Panc1 (cell line): Measurements from ENCODE around the gene EPHA10.

Experiments used
- CTCF ChIP-seq: fragments of 450-650 bp; IDR thresholded peaks from 2 replicates; pipeline ENCODE4 v1.5.1; 2017; ENCODE audit warnings: mild to moderate bottlenecking
- POLR2AphosphoS5 ChIP-seq: IDR thresholded peaks from 2 replicates; pipeline ENCODE4 v1.6.1; 2012; ENCODE audit warnings: mild to moderate bottlenecking, low read depth, low read length, moderate library complexity
- TF ChIP-seq, protein P1 (sequence below), 2 experiments: IDR thresholded peaks; 2 replicates each; pipeline ENCODE4 v1.6.1; 2011 to 2012; ENCODE audit warnings: low read depth in 2 of 2, control low read depth in 1 of 2, low read length in 1 of 2, mild to moderate bottlenecking in 1 of 2, moderate library complexity in 1 of 2; ENCODE audit not compliant: insufficient read depth in 1 of 2

DNA sequence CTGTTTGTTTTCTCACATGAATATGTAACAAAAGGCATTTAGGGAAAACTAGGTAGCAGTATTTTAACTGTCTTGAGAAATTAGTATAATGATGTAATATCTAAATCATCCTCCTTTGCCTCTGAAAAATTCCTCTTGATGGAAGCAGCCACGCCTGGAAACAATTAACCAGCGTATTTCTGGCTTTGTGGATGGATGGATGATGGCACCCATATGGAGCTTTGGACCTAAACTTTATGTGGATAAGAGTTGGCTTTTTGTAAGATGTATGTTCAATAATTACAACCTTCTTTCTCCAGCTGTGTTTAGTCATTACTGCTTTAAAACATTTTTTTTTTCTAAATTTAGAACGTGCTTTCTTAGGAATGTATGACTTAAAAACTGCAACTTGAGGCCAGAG is 60.0 kb downstream of the EPHA10 start:
- no peak for TF ChIP-seq CTCF
- no peak for TF ChIP-seq POLR2AphosphoS5
- TF ChIP-seq, protein P1, sequence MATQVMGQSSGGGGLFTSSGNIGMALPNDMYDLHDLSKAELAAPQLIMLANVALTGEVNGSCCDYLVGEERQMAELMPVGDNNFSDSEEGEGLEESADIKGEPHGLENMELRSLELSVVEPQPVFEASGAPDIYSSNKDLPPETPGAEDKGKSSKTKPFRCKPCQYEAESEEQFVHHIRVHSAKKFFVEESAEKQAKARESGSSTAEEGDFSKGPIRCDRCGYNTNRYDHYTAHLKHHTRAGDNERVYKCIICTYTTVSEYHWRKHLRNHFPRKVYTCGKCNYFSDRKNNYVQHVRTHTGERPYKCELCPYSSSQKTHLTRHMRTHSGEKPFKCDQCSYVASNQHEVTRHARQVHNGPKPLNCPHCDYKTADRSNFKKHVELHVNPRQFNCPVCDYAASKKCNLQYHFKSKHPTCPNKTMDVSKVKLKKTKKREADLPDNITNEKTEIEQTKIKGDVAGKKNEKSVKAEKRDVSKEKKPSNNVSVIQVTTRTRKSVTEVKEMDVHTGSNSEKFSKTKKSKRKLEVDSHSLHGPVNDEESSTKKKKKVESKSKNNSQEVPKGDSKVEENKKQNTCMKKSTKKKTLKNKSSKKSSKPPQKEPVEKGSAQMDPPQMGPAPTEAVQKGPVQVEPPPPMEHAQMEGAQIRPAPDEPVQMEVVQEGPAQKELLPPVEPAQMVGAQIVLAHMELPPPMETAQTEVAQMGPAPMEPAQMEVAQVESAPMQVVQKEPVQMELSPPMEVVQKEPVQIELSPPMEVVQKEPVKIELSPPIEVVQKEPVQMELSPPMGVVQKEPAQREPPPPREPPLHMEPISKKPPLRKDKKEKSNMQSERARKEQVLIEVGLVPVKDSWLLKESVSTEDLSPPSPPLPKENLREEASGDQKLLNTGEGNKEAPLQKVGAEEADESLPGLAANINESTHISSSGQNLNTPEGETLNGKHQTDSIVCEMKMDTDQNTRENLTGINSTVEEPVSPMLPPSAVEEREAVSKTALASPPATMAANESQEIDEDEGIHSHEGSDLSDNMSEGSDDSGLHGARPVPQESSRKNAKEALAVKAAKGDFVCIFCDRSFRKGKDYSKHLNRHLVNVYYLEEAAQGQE (IDR thresholded peaks at IDR 0.05; ENCODE audit: insufficient read depth in 1 of 2, low read depth in 2 of 2, low read length in 1 of 2), result no peak
